ENCODE data around the gene POLR1D. TPM values are rescaled to one million over a fixed set of nuclear protein-coding genes. Genes with fewer than 3 reads are reported as not detected.

The POLR1D gene
- total RNA-seq, 1 donor from 2014 or later = 116 TPM

Other genes with a start within 250 kb of the POLR1D start
- gene GTF3A, start 197.3 kb upstream of the POLR1D start, total RNA-seq = 110 and 146 TPM in 2 replicates
- gene MTIF3, start 171.3 kb upstream of the POLR1D start, total RNA-seq = 55.0 and 70.1 TPM in 2 replicates
- gene LNX2, start 1.4 kb upstream of the POLR1D start, total RNA-seq = 12.4 and 12.8 TPM in 2 replicates
- gene GSX1, start 170.6 kb downstream of the POLR1D start, total RNA-seq = not detected in 2 replicates